ENCODE data around the gene DNMT3L. TPM values are rescaled to one million over a fixed set of nuclear protein-coding genes. Genes with fewer than 3 reads are reported as not detected.
"Not testable (repeated sequence)": the region's sequence is repeated elsewhere in the genome, so short reads cannot be mapped to it uniquely, and the experiment has no call there.

DNMT3L gene
- polyA plus RNA-seq, 4 donors: not detected

GRCh38 chr21:44202590-44203299 is 59.0 kb downstream of the DNMT3L start:
- DNase-seq (ENCODE audit: low read depth in 4 of 4, low spot score in 2 of 4): not testable (repeated sequence)

- DNase-seq (ENCODE audit: low read depth in 4 of 4, low spot score in 2 of 4): not testable (repeated sequence)
Observed at GRCh38 chr21:44199997-44200396, 61.7 kb downstream of the DNMT3L start.

- no peak for DNase-seq (ENCODE audit: low read depth in 4 of 4, low spot score in 2 of 4)
Observed at GRCh38 chr21:44199448-44199847, 62.2 kb downstream of the DNMT3L start.

GRCh38 chr21:44197156-44197516 is 64.6 kb downstream of the DNMT3L start:
- not testable (repeated sequence) for DNase-seq (ENCODE audit: low read depth in 4 of 4, low spot score in 2 of 4)

Other genes starting within 250 kb of the DNMT3L start
- gene TRAPPC10, start 249.6 kb downstream of the DNMT3L start, polyA plus RNA-seq (ENCODE audit: insufficient read length in 4 of 4): 10 to 100 TPM; 29.7 to 48.8 (median 39.9) TPM
- gene PWP2, start 154.5 kb downstream of the DNMT3L start, polyA plus RNA-seq (ENCODE audit: insufficient read length in 4 of 4): 10 to 100 TPM in 1 of 4 donors, 1 to 10 TPM in 3; 4.1 to 10.1 (median 5.9) TPM
- 10 to 100 TPM; 32.8 to 50.7 (median 36.3) TPM for gene GATD3, start 128.2 kb downstream of the DNMT3L start, polyA plus RNA-seq (ENCODE audit: insufficient read length in 4 of 4)
- 10 to 100 TPM in 2 of 4 donors, 1 to 10 TPM in 2; 6.7 to 15.4 (median 9.8) TPM for gene ICOSLG, start 21.0 kb downstream of the DNMT3L start, polyA plus RNA-seq (ENCODE audit: insufficient read length in 4 of 4)
- 1 to 10 TPM in 1 of 4 donors, under 1 TPM in 3; 0.19 to 1.2 (median 0.43) TPM for gene AIRE, start 24.0 kb upstream of the DNMT3L start, polyA plus RNA-seq (ENCODE audit: insufficient read length in 4 of 4)
- gene PFKL, start 38.2 kb upstream of the DNMT3L start, polyA plus RNA-seq (ENCODE audit: insufficient read length in 4 of 4): 100 to 1,000 TPM; 104 to 178 (median 157) TPM
- 10 to 100 TPM; 16.2 to 37.2 (median 32.5) TPM for gene CFAP410, start 77.5 kb upstream of the DNMT3L start, polyA plus RNA-seq (ENCODE audit: insufficient read length in 4 of 4)
- gene TRPM2, start 91.7 kb upstream of the DNMT3L start, polyA plus RNA-seq (ENCODE audit: insufficient read length in 4 of 4): 1 to 10 TPM in 3 of 4 donors, under 1 TPM in 1; 0.92 to 1.2 (median 1.1) TPM
- gene LRRC3, start 193.6 kb upstream of the DNMT3L start, polyA plus RNA-seq (ENCODE audit: insufficient read length in 4 of 4): 1 to 10 TPM; 4.4 to 6.0 (median 5.0) TPM